Brain microvascular endothelial cell (primary cell): ENCODE measurements around the gene PRXL2C.
"Not testable (repeated sequence)": the region's sequence is repeated elsewhere in the genome, so short reads cannot be mapped to it uniquely, and the experiment has no call there.

ENCODE experiments used
- DNase-seq: peaks from one replicate; pipeline ENCODE4 v3.0.0-alpha.2; 2020
- H3K27ac ChIP-seq: fragments of 250-450 bp; sonication (Bioruptor Pico); 2 replicates; pipeline ENCODE4 v1.5.1; 2020; ENCODE audit warnings: mild to moderate bottlenecking, moderate library complexity
- H3K27me3 ChIP-seq: fragments of 250-450 bp; sonication (Bioruptor Pico); replicated peaks from 2 replicates; pipeline ENCODE4 v1.5.1; 2020; ENCODE audit warnings: mild to moderate bottlenecking
- H3K36me3 ChIP-seq: fragments of 250-450 bp; sonication (Bioruptor Pico); replicated peaks from 2 replicates; pipeline ENCODE4 v1.5.1; 2020; ENCODE audit warnings: mild to moderate bottlenecking
- H3K4me3 ChIP-seq: 2 replicates; pipeline ENCODE4 v1.5.1; 2011; ENCODE audit warnings: low read depth, mild to moderate bottlenecking, control low read depth, low read length, moderate library complexity
- CTCF ChIP-seq: IDR thresholded peaks from 2 replicates; pipeline ENCODE4 v1.5.1; 2011; ENCODE audit warnings: low read depth, mild to moderate bottlenecking, moderate library complexity, low read length, control low read depth, inconsistent platforms; ENCODE audit errors: missing control alignments
- in situ Hi-C: cut with HindIII; loops from 2 replicates; pipeline ENCODE4 v1.10.0; 2017; ENCODE audit warnings: low sequenced_read_pairs, low pct_ligation_motif_present

PRXL2C gene

DNA sequence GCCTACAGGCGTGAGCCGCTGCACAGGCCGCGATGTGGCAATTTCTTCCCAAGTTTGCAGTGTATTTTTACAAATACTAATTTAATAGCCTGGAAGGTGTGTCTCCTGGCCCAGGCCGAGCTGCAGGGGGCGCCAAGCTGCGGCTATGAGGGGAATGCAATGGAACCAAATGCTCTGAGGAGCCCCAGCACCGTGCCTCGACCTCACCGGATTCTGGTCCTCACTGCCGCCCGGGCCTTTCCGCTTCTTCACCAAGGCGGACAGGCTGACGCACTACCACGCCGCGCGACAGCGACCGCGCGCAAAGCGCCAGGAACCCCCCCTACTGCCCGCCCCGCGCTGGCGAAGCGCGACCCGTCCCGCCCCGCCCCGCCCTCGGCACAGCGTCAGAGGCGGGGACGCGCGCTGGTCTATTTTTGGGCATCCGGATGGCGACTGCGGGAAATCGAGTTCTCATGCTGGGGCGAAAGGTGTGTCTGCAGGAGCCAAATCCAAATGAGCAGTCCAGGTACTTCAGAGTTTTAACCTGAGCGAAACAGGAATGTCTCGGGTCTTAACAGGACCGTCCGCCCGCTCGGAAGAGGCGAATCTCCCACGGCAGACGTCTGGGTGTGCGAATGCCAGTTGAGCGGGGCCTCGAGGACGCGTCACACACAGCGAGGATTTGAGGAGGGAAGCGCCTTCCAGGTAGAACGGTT lies 31.7 kb upstream of the PRXL2C start:
- Histone ChIP-seq H3K27me3 (no peaks in the 10 kb centered on the region), H3K27ac (no peak overlapping the region), H3K4me3 (peak overlapping the region; percentile 64), H3K36me3 (no peaks in the 10 kb centered on the region)
- TF ChIP-seq CTCF: peak; percentile 82
- in situ Hi-C loops: no loop called here
- peak; percentile 60 for DNase-seq

GRCh38 chr9:96680812-96681499 lies 25.8 kb upstream of the PRXL2C start:
- TF ChIP-seq CTCF: no peak
- in situ Hi-C loops: no loop called here
- Histone ChIP-seq H3K27me3 (no peaks in the 10 kb centered on the region), H3K27ac (no peak overlapping the region), H3K4me3 (no peak overlapping the region), H3K36me3 (no peaks in the 10 kb centered on the region)
- no peak for DNase-seq

DNA sequence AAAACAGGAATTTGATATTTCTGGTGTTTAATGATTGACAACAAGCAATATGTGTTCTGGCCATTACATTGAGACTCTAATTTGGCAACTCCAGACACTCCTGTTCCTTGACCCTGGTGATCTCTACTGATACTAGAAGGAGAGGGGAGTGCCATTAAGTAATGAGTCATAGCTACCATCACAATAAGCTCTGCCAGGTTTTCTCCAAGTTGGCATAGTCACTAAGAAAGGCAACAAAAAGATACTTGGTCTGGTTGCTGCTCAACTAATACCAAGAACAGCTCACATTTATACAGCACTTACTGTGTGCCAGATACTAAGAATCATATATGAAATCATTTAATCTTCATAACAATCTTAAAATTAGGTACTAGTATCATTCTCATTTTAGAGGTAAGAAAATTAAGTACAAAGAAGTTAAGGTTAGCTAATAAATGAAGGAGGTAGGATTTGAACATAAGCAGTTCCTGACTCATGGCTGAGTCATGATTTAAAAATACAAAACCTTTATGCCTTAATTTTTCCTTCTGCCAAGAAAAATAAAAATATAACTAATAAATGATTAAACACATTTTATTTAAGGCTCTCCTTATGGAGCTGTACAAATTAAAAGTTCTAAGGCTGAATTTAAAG lies 19.9 kb upstream of the PRXL2C start:
- Histone ChIP-seq H3K4me3 (no peak overlapping the region), H3K36me3 (no peaks in the 10 kb centered on the region), H3K27me3 (no peaks in the 10 kb centered on the region), H3K27ac (no peak overlapping the region)
- in situ Hi-C loops: no loop called here
- DNase-seq: peak; percentile 42
- no peak for TF ChIP-seq CTCF

DNA sequence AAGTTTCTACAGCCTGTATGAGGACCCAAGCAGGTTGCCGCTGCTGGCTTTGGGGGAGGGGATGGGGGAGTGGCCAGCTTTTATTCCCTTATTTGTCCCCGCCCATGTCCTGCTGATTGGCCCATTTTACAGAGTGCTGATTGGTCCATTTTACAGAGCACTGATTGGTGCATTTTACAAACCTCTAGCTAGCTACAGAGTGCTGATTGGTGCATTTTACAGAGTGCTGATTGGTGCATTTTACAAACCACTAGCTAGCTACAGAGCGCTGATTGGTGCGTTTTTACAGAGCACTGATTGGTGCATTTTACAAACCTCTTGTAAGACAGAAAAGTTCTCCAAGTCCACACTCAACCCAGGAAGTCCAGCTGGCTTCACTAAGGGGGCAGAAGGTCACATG lies 18.7 kb upstream of the PRXL2C start:
- in situ Hi-C loops, H3K36me3 ChIP-seq, H3K27me3 ChIP-seq, H3K27ac ChIP-seq, H3K4me3 ChIP-seq, DNase-seq: not testable (repeated sequence)

DNA sequence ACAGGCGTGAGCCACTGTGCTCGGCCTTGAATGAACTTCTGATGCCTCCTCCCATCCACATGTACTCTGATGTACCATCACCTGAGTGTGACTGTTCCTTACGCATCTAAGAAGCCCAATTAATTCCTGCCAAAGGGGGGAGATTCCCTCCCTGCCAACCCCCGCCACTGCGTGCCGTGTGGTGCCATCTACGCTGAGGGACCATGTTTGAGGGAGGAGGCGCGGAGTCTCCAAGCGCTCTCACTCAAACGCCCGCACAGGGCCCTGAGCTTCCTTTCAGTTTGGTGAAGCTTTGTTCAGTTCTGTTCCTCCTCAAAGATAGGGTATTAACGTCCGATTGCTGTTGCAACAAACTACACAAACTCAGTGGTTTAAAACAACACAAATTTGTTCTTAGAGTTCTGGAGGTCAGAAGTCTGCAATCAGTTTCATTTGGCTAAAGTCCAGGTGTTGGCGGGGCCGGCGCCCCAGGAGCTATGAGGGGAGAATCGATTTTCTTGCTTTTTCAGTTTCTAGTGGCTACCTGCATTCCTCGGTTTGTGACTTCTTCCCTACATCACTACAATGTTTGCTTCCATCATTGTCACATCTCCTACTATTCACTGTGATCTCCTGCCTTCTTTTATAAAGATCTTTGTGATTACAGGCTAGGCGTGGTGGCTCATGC lies 13.9 kb upstream of the PRXL2C start:
- no peak for DNase-seq
- Histone ChIP-seq H3K36me3 (no peaks in the 10 kb centered on the region), H3K27ac (no peak overlapping the region), H3K4me3 (no peak overlapping the region), H3K27me3 (no peaks in the 10 kb centered on the region)
- TF ChIP-seq CTCF: no peak
- in situ Hi-C loops: no loop called here

DNA sequence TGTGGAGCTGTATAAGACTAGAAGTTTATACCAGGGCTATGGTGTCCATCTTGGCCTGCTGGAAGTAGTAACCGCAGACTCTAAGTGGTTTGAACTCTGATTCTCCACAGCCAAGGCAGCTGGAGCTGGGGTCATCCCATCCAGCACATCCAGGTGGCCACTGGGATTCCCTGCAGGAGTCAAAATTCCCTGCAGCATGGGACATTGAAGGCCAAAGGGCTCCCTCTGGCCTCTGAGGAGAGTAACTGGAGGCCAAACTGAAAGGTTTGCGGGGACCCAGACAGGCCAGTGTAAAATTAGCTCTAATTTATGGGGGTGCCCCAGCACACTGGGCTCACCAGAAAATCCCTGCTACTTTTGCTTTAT lies 12.2 kb upstream of the PRXL2C start:
- Histone ChIP-seq H3K27ac (no peak overlapping the region), H3K27me3 (no peaks in the 10 kb centered on the region), H3K4me3 (no peak overlapping the region), H3K36me3 (no peaks in the 10 kb centered on the region)
- in situ Hi-C loops: no loop called here
- no peak for DNase-seq
- TF ChIP-seq CTCF: no peak
